ENCODE data around the gene CNOT4. TPM values are rescaled to one million over a fixed set of nuclear protein-coding genes. Genes with fewer than 3 reads are reported as not detected.

CNOT4 gene
- total and polyA plus RNA-seq, 2 of the 8 experiments (the other 6 are each of a cell fraction or from before 2014, with no cell fraction given), result 10.9 to 25.8 TPM

DNA sequence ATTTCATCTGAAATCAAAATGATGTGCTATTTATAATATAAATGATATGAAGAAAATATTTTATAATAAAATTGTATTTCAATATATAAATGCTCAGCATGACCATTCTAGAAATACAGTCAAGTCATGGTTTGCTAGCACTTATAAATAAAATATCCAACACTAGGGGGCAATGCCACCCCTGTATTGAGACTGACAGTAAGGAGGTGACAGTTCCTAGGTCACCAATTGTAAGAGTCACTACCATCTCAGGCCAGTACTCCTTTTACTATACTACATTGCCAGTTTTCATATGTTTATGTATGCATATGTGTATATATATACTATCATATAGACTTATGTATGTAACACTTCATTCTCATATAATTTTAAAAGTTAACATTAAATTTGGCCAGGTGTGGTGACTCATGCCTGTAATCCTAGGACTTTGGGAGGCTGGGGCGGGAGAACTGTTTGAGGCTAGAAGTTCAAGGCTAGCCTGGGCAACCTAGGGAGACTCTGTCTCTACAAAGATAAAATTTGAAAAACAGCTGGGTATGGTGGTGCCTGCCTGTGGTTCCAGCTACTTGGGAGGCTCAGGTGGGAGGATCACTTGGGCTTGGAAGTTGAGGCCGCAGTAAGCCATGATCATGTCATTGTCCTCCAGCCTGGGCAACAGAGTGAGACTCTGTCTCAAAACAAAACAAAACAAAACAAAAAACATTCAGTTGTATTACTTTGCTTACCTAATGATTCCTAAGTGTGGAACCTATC, 2.4 kb upstream of the CNOT4 start:
- H3K27ac ChIP-seq (ENCODE audit: low read depth, low read length), result no peak overlapping the region
- H4K5ac ChIP-seq (ENCODE audit: insufficient read length, low read depth, low read length), result no peak overlapping the region
- H3K23me2 ChIP-seq (ENCODE audit: low read depth, low read length), result peaks cover 8% of the 10 kb centered on the region
- no peak overlapping the region for H3K4ac ChIP-seq (replicated peaks; ENCODE audit: insufficient read length, low read depth, low read length)
- 92% methylated on average over 2 of the region's 2 CpGs; no CpG with 5 or more reads in 1 of the 2 experiments for WGBS, 2 experiments (ENCODE audit: extremely low coverage in 1 of 2, insufficient coverage in 1 of 2, insufficient read length in 1 of 2, insufficient replicate concordance in 2 of 2, low coverage in 1 of 2, low lambda C conversion rate in 2 of 2, missing lambda C conversion rate in 1 of 2)
- no peak overlapping the region for H3K4me2 ChIP-seq (ENCODE audit: insufficient read depth in 1 of 2, low read depth in 2 of 2, low read length in 2 of 2)
- peaks cover 5 to 22% of the 10 kb centered on the region in 2 experiments; a peak in 3 of 4 replicates for H3K79me2 ChIP-seq (ENCODE audit: control insufficient read depth in 1 of 2, insufficient read depth in 2 of 2, low read length in 2 of 2)
- no peak overlapping the region for H3K23ac ChIP-seq (ENCODE audit: insufficient read length)
- no peaks in the 10 kb centered on the region for H3K36me3 ChIP-seq (ENCODE audit: control insufficient read depth in 2 of 4, insufficient read depth in 4 of 4, low read length in 3 of 4)
- H3K4me1 ChIP-seq (replicated peaks in 1 of 4; ENCODE audit: control insufficient read depth in 3 of 4, insufficient read depth in 4 of 4, low read length in 3 of 4), result peaks cover 0 to 2% (median 0%) of the 10 kb centered on the region in 4 experiments; a peak in 1 of 7 replicates
- DNase-seq (ENCODE audit: low read depth in 1 of 2, low spot score in 2 of 2) (no peak), FAIRE-seq (peak; percentile 19)
- peaks cover 2 to 3% of the 10 kb centered on the region in 2 experiments for H4K20me1 ChIP-seq (replicated peaks in 1 of 2; ENCODE audit: control insufficient read depth in 1 of 2, insufficient read depth in 2 of 2, low read length in 2 of 2)
- H3K27me3 ChIP-seq (replicated peaks in 1 of 4; ENCODE audit: control insufficient read depth in 3 of 4, extremely low read depth in 1 of 4, insufficient read depth in 3 of 4, low read length in 3 of 4), result no peaks in the 10 kb centered on the region
- H3K18ac ChIP-seq (ENCODE audit: extremely low read depth, low read length), result no peak overlapping the region
- H2BK120ac ChIP-seq (replicated peaks; ENCODE audit: low read depth, low read length), result no peak overlapping the region
- no peak overlapping the region for H2BK20ac ChIP-seq (ENCODE audit: low read length)
- H3K56ac ChIP-seq (replicated peaks; ENCODE audit: insufficient read length, low read depth, low read length), result no peak overlapping the region
- 0 out of 2 replicates have a peak, but pooled peaks cover 2% of the 10 kb centered on the region for H3K79me1 ChIP-seq (ENCODE audit: low read depth, low read length)
- no peak overlapping the region for H2BK12ac ChIP-seq (ENCODE audit: low read depth, low read length)
- no peak overlapping the region for H3K9ac ChIP-seq (replicated peaks in 1 of 4; ENCODE audit: extremely low read depth in 1 of 4, low read depth in 3 of 4, low read length in 3 of 4)
- no peak overlapping the region for H4K91ac ChIP-seq (replicated peaks; ENCODE audit: insufficient read length, low read length)
- H3K9me3 ChIP-seq (ENCODE audit: insufficient read depth in 2 of 2, low read depth in 1 of 2, low read length in 1 of 2), result no peaks in the 10 kb centered on the region
- ChIA-PET CTCF (ENCODE audit: partially characterized antibody) (interaction anchor here (0.8 to 2.6 kb wide), 5 partner anchors 11 to 104 kb away, joined by 3 to 12 read pairs (median 4); no protein-coding TSS in a partner anchor), POLR2A (ENCODE audit: partially characterized antibody) (no interaction called here)
- H4K8ac ChIP-seq (ENCODE audit: extremely low read depth, insufficient read depth, low read length), result no peak overlapping the region
- no peak overlapping the region for H2BK15ac ChIP-seq (ENCODE audit: low read length)
- H2AK5ac ChIP-seq (ENCODE audit: low read depth, low read length), result no peak overlapping the region
- H3K4me3 ChIP-seq (ENCODE audit: extremely low read depth in 1 of 4, insufficient read depth in 2 of 4, low read depth in 3 of 4, low read length in 4 of 4), result no peak overlapping the region
- no peak overlapping the region for H3K14ac ChIP-seq (ENCODE audit: insufficient read length)
- no peak overlapping the region for H2BK5ac ChIP-seq (ENCODE audit: low read depth, low read length)
- no peak overlapping the region for H2AFZ ChIP-seq (ENCODE audit: low read length)
- TF ChIP-seq CHD2 (IDR thresholded peaks at IDR 0.05; ENCODE audit: low read length), result no peak
- peak; percentile 96 for TF ChIP-seq MAFK (IDR thresholded peaks at IDR 0.05; ENCODE audit: low read depth, low read length)
- no peak for TF ChIP-seq PHF8 (conservative IDR thresholded peaks at IDR 0.05; ENCODE audit: low read depth, low read length)
- TF ChIP-seq BCL11A (IDR thresholded peaks at IDR 0.05; ENCODE audit: low read depth in 2 of 2, low read length in 2 of 2), result no peak
- TF ChIP-seq, protein P1, sequence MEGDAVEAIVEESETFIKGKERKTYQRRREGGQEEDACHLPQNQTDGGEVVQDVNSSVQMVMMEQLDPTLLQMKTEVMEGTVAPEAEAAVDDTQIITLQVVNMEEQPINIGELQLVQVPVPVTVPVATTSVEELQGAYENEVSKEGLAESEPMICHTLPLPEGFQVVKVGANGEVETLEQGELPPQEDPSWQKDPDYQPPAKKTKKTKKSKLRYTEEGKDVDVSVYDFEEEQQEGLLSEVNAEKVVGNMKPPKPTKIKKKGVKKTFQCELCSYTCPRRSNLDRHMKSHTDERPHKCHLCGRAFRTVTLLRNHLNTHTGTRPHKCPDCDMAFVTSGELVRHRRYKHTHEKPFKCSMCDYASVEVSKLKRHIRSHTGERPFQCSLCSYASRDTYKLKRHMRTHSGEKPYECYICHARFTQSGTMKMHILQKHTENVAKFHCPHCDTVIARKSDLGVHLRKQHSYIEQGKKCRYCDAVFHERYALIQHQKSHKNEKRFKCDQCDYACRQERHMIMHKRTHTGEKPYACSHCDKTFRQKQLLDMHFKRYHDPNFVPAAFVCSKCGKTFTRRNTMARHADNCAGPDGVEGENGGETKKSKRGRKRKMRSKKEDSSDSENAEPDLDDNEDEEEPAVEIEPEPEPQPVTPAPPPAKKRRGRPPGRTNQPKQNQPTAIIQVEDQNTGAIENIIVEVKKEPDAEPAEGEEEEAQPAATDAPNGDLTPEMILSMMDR (IDR thresholded peaks at IDR 0.05; ENCODE audit: control extremely low read depth in 1 of 3, insufficient read depth in 1 of 3, low read depth in 1 of 3, low read length in 3 of 3), result peak in 2 of 3 experiments; percentile 57 to 62; a peak in 3 of 4 replicates
- no peak for TF ChIP-seq SUZ12 (IDR thresholded peaks at IDR 0.05; ENCODE audit: low read length)
- peak; percentile 100 for TF ChIP-seq BACH1 (IDR thresholded peaks at IDR 0.05; ENCODE audit: low read length)
